ENCODE data around the gene SNHG17. TPM values are rescaled to one million over a fixed set of nuclear protein-coding genes. Genes with fewer than 3 reads are reported as not detected.
"Not testable (repeated sequence)": the region's sequence is repeated elsewhere in the genome, so short reads cannot be mapped to it uniquely, and the experiment has no call there.

Gene SNHG17
- total and polyA plus RNA-seq, 12 donors, result 6.4 to 68.0 (median 22.3) TPM

DNA sequence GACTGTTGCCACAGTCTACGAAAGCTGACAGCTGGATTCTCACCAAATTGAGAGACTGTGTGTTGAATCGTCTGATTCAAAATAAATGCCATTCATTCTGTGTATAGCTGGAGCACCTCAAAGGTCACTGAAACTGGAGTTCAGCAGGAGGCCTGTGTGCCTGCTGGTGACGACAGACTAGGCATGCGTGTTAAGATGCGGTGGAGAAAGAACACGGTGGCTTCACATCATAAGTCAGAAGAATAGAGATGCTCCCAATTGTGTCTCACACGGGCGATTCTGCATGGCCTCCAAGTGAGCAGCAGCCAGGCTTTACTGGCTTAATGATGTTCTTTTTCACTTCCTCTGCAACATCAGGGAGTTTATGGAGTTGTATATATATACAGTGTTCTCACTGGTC lies 32.3 kb downstream of the SNHG17 start:
- no peaks in the 10 kb centered on the region for H3K9me3 ChIP-seq (replicated peaks in 1 of 3)
- DNase-seq, result no peak
- no peak overlapping the region for H3K27ac ChIP-seq
- no peaks in the 10 kb centered on the region for H3K4me1 ChIP-seq (replicated peaks in 1 of 2)
- H3K4me3 ChIP-seq, result no peak overlapping the region
- TF ChIP-seq, protein P1, sequence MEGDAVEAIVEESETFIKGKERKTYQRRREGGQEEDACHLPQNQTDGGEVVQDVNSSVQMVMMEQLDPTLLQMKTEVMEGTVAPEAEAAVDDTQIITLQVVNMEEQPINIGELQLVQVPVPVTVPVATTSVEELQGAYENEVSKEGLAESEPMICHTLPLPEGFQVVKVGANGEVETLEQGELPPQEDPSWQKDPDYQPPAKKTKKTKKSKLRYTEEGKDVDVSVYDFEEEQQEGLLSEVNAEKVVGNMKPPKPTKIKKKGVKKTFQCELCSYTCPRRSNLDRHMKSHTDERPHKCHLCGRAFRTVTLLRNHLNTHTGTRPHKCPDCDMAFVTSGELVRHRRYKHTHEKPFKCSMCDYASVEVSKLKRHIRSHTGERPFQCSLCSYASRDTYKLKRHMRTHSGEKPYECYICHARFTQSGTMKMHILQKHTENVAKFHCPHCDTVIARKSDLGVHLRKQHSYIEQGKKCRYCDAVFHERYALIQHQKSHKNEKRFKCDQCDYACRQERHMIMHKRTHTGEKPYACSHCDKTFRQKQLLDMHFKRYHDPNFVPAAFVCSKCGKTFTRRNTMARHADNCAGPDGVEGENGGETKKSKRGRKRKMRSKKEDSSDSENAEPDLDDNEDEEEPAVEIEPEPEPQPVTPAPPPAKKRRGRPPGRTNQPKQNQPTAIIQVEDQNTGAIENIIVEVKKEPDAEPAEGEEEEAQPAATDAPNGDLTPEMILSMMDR (IDR thresholded peaks at IDR 0.05), result no peak
- TF ChIP-seq POLR2A (IDR thresholded peaks at IDR 0.05), result no peak
- H3K36me3 ChIP-seq (replicated peaks in 1 of 2), result no peaks in the 10 kb centered on the region
- intact Hi-C loops (cut with DNase I), result loop anchor here in 1 of 2 donors (10.0 kb wide), 1 partner anchor 168 kb away; no protein-coding TSS in a partner anchor
- no peaks in the 10 kb centered on the region for H3K27me3 ChIP-seq
- WGBS, 4 donors, result 71 to 87% (median 83%) methylated on average over 4 to 8 of the region's 8 CpGs

DNA sequence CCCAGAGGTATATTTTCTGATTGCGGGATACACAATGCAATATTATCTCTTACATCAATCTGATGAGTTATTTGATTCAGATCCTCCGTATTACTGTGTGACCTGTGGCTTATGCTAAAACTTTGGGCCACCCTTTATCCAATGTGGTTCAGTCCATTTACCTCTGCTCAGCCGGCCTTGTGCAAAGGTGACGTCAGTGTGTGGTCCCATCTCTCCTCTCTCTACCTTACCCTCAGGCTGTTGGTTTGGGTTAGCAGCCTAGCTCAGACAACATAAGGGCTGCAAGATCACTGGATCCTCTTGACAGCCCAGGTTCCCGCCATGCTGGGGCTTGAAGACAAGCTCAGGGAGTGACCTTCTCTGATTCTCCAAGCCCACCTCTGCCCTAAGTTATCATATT lies 33.0 kb downstream of the SNHG17 start:
- no peak for TF ChIP-seq POLR2A (IDR thresholded peaks at IDR 0.05)
- TF ChIP-seq, protein P1 (IDR thresholded peaks at IDR 0.05), result no peak
- WGBS, 4 donors, result 87 to 94% (median 89%) methylated on average over 5 of the region's 5 CpGs
- H3K27me3 ChIP-seq, result no peaks in the 10 kb centered on the region
- intact Hi-C loops (cut with DNase I), result loop anchor here in 1 of 2 donors (10.0 kb wide), 1 partner anchor 167 kb away; no protein-coding TSS in a partner anchor
- H3K36me3 ChIP-seq (replicated peaks in 1 of 2), result no peaks in the 10 kb centered on the region
- no peak for DNase-seq
- no peak overlapping the region for H3K27ac ChIP-seq
- no peaks in the 10 kb centered on the region for H3K9me3 ChIP-seq (replicated peaks in 1 of 3)
- no peak overlapping the region for H3K4me3 ChIP-seq
- H3K4me1 ChIP-seq (replicated peaks in 1 of 2), result no peaks in the 10 kb centered on the region

DNA sequence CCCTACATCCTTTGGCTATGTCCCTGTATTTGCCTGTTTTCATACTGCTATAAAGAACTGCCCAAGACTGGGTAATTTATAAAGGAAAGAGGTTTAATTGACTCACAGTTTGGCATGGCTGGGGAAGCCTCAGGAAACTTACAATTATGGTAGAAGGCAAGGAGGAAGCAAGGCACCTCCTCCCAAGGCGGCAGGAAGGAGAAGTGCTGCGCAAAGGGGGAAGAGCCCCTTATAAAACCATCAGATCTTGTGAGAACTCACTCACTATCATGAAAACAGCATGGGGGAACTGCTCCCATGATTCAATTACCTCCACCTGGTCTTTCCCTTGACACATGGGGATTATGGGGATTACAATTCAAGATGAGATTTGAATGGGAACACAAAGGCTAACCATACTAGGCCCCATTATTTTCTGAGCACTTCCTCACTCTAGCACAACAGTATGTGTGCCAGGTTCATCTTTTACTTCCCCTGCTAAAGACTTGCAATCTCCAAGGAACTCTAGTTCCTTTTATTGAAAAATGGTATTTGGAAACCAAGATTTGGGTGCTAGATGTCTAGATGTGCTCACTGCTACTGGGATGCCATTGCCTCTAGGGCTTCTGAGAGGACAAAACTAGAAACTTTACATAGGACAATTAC lies 39.3 kb downstream of the SNHG17 start:
- H3K9me3 ChIP-seq (replicated peaks in 1 of 3); intact Hi-C loops (cut with DNase I); H3K36me3 ChIP-seq (replicated peaks in 1 of 2); H3K27me3 ChIP-seq; H3K4me1 ChIP-seq (replicated peaks in 1 of 2); DNase-seq; H3K4me3 ChIP-seq: not testable (repeated sequence)
- 52 to 76% (median 69%) methylated on average over 2 of the region's 2 CpGs for WGBS, 4 donors
- H3K27ac ChIP-seq, result peak overlapping the region in 2 of 5 donors; percentile 22 to 27

DNA sequence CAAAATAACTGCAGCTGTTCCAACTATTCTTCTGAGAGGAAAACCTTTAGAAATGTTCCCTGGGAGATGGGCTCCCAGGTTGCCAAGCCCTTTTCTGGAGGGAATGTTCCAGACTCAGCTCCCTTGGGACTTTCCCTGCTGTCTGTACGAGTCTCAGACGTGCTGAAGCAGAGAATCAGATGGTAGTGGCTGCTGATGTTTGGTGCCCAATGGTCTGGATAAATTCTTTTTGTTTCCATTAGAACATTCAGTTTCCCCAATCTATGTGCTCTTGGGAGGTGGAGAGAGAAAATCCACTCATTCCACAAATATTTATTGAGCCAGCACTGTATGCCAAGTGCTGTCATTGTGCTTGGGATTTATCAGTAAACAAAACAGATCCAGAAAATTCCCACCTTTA lies 40.0 kb downstream of the SNHG17 start:
- no peaks in the 10 kb centered on the region for H3K27me3 ChIP-seq
- H3K9me3 ChIP-seq (replicated peaks in 1 of 3), result no peaks in the 10 kb centered on the region
- H3K36me3 ChIP-seq (replicated peaks in 1 of 2), result no peaks in the 10 kb centered on the region
- 44 to 65% (median 52%) methylated on average over 2 of the region's 2 CpGs for WGBS, 4 donors
- DNase-seq, result peak in 2 of 7 donors; percentile 28 to 59
- peak overlapping the region in 2 of 5 donors; percentile 22 to 55 for H3K27ac ChIP-seq
- H3K4me3 ChIP-seq, result no peak overlapping the region
- TF ChIP-seq, protein P1 (IDR thresholded peaks at IDR 0.05), result no peak
- TF ChIP-seq POLR2A (IDR thresholded peaks at IDR 0.05), result no peak
- no peaks in the 10 kb centered on the region for H3K4me1 ChIP-seq (replicated peaks in 1 of 2)
- intact Hi-C loops (cut with DNase I), result no loop called here

DNA sequence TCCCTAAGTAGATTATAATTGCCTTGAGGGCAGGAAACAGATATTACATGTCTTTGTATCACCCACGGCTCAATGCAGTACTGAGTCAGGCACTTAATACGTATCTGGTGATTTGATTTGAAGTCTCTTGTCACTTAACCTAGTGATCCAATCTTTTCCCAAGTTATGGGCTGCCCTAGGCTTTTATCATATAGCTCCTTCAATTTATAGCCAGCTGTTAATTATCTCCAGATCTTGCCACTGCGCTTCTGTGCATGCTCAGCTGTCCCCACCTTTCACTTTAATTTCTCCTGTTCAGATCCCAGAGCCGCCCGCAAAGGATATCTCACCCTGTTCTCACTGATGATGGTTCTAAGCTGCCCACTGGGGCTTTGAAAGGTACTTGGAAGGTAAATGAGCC lies 41.9 kb downstream of the SNHG17 start:
- TF ChIP-seq, protein P1 (IDR thresholded peaks at IDR 0.05), result no peak
- TF ChIP-seq POLR2A (IDR thresholded peaks at IDR 0.05), result no peak
- H3K9me3 ChIP-seq (replicated peaks in 1 of 3), result no peaks in the 10 kb centered on the region
- intact Hi-C loops (cut with DNase I), result no loop called here
- H3K4me1 ChIP-seq (replicated peaks in 1 of 2), result no peaks in the 10 kb centered on the region
- H3K27me3 ChIP-seq, result no peaks in the 10 kb centered on the region
- DNase-seq, result no peak
- WGBS, 4 donors, result 80 to 88% (median 85%) methylated on average over 5 of the region's 5 CpGs
- H3K4me3 ChIP-seq, result no peak overlapping the region
- no peak overlapping the region for H3K27ac ChIP-seq
- H3K36me3 ChIP-seq (replicated peaks in 1 of 2), result no peaks in the 10 kb centered on the region
